Renal pelvis (tissue), 4 donors: ENCODE results near the gene RPS6KA2. TPM values are rescaled to one million over a fixed set of nuclear protein-coding genes. Genes with fewer than 3 reads are reported as not detected.

Experiments
- DNase-seq: peaks from one replicate; pipeline ENCODE4 v3.0.0-alpha.2; 2013
- polyA plus RNA-seq, 3 donors: library from polyadenylated mRNA; unstranded; fragments of 120-200 nt; gene quantifications; one replicate each; pipeline ENCODE4 v1.2.1, GENCODE V29; 2013; ENCODE audit not compliant: insufficient read length in 3 of 3

Gene RPS6KA2
- polyA plus RNA-seq, 3 donors, result 27.8 to 29.6 (median 29.1) TPM

- DNase-seq, result no peak
Observed at GRCh38 chr6:166578536-166579236, 48.4 kb downstream of the RPS6KA2 start.

DNA sequence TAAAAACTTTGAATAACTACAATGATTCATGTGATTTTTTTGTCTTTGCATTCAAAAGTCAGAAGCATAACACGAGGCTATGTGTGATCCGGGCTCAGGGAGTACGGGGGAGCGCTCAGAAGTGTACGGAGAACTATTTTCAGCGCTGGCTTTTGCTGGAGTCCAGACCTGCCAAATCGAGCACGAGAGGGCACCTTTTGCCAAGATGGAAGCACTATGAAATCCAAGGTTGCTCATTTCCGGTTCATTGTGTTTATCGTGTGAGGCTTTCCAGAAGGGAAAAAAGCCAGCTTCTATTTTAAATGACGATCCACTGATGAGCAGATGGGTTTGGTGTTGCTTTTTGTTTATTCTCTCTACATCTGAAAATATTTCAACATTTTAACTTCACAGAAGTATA lies 51.8 kb downstream of the RPS6KA2 start:
- DNase-seq, result no peak

GRCh38 chr6:166573511-166574216 lies 53.4 kb downstream of the RPS6KA2 start:
- DNase-seq, result no peak

- no peak for DNase-seq
Observed at GRCh38 chr6:166572370-166573261, 54.4 kb downstream of the RPS6KA2 start.

- DNase-seq, result no peak
Observed at GRCh38 chr6:166570929-166571713, 55.9 kb downstream of the RPS6KA2 start.

DNA sequence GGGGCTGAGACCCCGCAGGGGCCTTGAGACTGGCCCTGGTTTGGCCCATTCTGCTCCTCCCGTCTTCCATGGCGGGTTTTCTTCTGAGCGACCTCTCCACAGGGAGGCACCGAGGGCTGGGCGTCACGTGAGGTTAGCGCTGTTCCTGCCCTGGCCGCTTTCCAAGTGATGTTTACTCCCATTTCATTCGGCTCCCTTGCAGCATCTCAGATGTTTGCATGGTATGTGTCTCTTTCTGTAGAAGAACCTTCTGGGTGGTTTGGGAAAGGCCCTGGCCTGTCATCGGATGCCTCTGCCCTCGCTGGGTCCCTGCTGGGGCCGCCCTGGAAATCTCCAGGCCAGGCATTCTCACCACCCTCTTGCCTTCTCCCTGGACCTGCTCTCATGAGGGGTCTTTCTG lies 57.8 kb downstream of the RPS6KA2 start:
- DNase-seq, result no peak

- DNase-seq, result no peak
Observed at GRCh38 chr6:166567813-166568212, 59.2 kb downstream of the RPS6KA2 start.

- no peak for DNase-seq
Observed at GRCh38 chr6:166567107-166567506, 59.9 kb downstream of the RPS6KA2 start.

DNA sequence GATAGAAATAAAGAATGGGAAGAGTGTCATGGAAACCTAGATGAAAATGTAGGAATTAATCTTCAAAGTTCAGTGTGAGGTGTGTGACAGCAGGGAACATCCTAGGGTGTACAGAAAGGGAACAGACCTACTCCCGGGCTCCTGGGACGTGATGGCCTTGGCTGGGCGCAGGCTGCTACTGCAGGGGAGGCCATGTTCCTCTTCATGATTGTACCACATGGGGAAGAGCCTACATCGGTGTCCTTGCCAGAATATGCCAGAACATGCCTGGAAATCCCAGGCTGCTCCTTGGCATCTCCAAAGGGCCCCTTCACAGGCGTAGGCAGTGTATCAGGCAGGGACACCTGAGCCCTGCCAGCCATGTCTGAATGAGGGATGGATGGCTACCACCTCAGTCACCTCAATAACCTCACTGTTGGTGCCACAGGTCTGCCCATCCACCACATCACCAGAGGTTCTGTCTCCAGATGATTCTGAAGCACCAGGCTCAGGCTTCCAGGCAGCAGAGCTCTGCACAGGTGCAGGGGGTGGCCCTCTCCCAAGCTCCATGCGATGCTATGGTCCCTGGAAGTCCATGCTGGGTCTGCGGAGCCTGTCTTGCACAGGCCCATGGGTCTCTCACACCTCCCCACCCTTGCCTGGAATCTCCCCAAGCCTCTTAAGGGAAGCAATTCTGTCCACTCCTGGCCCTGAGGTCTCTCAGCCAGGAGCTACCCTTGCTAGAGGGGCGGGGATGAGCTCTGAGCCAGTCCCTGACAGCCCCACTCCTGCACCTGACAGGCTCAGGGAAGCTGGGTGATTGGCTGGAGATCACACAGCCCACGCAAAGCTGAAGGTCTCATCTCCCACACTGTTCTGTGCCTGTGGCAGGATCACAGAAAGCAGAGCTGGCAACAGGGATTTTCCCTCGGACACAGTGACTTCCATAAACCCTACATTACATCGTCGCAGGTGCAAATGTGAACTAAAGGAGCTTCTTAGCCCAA lies 60.7 kb downstream of the RPS6KA2 start:
- no peak for DNase-seq

GRCh38 chr6:166565084-166565967 lies 61.7 kb downstream of the RPS6KA2 start:
- DNase-seq, result no peak

- no peak for DNase-seq
Observed at GRCh38 chr6:166563805-166564204, 63.2 kb downstream of the RPS6KA2 start.

GRCh38 chr6:166563200-166563599 lies 63.9 kb downstream of the RPS6KA2 start:
- DNase-seq, result no peak

GRCh38 chr6:166562726-166563125 lies 64.3 kb downstream of the RPS6KA2 start:
- DNase-seq, result no peak

GRCh38 chr6:166561771-166562359 lies 65.2 kb downstream of the RPS6KA2 start:
- no peak for DNase-seq

DNA sequence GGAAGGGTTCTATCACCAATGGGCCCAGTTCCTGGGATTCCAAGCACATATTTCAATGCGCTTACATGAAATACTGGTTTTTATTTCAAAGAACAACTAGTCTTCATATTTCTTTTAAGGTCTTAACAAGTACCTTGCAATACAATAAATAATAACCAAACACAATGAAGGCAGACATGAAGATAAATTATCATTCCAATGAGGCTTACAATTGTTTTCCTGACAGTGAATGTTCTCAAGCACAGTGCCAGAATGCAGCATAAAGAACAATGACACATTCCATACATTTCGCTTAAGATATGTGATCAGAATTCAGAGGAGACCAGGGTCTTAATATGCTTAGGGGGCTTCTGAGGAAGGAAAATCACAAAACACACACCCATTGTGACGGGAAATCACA lies 66.8 kb downstream of the RPS6KA2 start:
- no peak for DNase-seq

DNA sequence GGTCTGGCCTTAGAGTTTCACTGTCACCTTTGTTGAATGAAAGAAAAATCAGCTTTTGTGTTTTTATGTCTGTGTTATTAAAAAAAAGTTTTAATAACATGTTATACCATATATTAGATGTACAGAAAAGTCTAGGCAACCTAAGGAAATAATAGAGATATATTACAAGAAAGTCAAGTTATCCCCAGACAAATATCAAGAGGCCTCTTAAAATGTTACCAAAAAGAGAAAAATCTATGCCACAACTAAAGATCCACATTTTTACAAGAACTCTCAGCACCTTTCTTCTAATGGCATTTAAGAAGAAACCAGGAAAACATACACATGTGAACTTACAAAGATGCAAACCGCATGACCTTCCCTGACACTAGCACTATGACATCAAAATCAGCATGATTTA lies 67.4 kb downstream of the RPS6KA2 start:
- DNase-seq, result no peak

GRCh38 chr6:166559211-166559610 lies 67.8 kb downstream of the RPS6KA2 start:
- DNase-seq, result no peak

DNA sequence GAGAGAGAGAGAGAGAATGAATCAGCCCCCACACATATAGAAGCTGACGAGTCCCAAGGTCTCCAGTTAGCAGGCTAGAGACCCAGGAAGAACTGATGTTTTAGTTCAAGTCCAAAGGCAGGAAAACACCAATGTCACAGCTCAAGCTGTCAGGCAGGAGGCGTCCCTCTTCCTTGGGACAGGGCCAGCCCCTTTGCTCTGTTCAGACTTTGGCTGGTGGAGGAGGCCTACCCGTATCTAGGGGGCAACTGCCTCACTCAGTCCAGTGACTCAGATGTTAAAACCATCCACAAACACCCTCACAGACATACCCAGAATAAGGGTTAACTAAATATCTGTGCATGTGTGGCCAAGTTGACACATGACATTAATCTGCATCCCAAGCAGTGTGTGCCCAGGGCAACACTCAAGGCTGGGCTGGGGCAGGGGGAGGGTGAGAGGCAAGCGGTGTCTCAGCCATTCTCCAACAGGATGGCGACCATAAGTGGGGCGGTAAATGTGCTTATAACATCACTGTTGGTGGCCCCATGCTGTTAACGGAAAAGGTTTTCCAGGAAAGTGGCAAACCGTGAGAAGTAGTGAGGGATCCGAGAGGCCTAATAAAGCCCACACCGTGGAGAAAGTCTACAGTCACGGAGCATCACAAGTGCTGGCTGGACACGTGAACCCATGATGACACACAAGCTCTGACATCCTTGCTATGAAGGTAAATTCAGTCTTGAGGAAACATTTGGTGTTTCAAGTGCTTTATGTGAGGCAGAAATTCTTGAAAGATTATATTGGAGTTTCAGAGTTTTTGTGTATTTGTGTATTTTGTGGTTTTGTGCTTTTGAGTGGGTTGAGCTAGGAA lies 68.7 kb downstream of the RPS6KA2 start:
- DNase-seq, result no peak
